Right lobe of liver (tissue), 4 donors: ENCODE measurements around the gene TAPBP.

Source experiments
- POLR2A ChIP-seq: fragments of 450-650 bp; IDR thresholded peaks from one replicate; pipeline ENCODE4 v1.6.1; 2017; ENCODE audit warnings: antibody characterized with exemption, mild to moderate bottlenecking
- TF ChIP-seq, protein P1 (sequence below), 4 donors: fragments of 200-600 bp in 3 of 4; fragments of 450-650 bp in 1 of 4; IDR thresholded peaks; one replicate each; pipeline versions ENCODE4 v1.5.1 to v1.8.0; 2016 to 2022; ENCODE audit warnings: antibody characterized with exemption in 4 of 4, mild to moderate bottlenecking in 2 of 4
- donor health status: DM: no; HTN: no; CAD: no.
- donor health status: DM: no; HTN: no; CAD: no.
- donor health status: DM: no; HTN: yes; CAD: no.

DNA sequence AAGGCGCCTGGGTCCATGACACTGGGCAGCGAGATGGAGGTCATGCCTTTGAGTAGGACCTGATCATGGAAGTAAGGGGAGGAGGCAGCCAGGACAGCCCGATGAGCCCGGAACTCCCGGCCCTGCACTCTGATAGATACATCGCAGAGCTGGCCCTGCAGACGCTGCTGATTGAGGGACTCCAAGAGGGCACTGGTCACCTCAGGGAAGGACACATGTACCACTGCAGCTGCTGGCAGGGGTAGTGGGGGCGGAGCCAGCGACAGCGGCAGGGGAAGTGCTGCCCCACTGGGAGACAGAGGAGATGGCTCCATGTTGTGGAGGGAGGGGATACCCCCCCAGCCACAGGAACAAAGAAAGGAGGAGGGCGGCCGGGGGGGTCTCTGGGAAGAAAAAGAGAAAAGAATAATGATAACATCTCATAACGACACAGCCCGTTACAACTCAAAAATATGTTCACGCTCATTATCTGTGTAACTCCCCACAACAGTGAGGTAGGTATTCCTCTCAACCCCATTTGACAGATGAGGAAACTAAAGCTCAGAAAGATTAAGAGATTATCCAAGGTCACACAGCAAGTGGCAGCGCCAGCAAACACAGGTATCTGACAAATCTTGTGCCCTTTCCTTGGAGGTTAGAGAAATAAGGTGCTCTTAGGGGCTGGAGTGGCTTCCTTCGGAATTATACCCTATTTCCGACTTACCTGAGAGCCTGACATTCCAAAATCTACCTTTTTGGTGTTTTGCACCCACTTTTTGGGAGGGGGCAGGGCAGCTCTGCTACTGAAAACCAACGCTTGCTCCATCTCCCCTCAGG, 2.9 kb upstream of the TAPBP start:
- TF ChIP-seq, protein P1, sequence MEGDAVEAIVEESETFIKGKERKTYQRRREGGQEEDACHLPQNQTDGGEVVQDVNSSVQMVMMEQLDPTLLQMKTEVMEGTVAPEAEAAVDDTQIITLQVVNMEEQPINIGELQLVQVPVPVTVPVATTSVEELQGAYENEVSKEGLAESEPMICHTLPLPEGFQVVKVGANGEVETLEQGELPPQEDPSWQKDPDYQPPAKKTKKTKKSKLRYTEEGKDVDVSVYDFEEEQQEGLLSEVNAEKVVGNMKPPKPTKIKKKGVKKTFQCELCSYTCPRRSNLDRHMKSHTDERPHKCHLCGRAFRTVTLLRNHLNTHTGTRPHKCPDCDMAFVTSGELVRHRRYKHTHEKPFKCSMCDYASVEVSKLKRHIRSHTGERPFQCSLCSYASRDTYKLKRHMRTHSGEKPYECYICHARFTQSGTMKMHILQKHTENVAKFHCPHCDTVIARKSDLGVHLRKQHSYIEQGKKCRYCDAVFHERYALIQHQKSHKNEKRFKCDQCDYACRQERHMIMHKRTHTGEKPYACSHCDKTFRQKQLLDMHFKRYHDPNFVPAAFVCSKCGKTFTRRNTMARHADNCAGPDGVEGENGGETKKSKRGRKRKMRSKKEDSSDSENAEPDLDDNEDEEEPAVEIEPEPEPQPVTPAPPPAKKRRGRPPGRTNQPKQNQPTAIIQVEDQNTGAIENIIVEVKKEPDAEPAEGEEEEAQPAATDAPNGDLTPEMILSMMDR (IDR thresholded peaks at IDR 0.05) = no peak
- no peak for TF ChIP-seq POLR2A
